GM19193 (cell line): ENCODE measurements around the gene SLC2A10.

Experiments
- POLR2A ChIP-seq: IDR thresholded peaks from 4 replicates; pipeline ENCODE4 v1.6.1; 2011; ENCODE audit not compliant: insufficient read depth, insufficient read length; ENCODE audit errors: extremely low read depth

SLC2A10 gene

DNA sequence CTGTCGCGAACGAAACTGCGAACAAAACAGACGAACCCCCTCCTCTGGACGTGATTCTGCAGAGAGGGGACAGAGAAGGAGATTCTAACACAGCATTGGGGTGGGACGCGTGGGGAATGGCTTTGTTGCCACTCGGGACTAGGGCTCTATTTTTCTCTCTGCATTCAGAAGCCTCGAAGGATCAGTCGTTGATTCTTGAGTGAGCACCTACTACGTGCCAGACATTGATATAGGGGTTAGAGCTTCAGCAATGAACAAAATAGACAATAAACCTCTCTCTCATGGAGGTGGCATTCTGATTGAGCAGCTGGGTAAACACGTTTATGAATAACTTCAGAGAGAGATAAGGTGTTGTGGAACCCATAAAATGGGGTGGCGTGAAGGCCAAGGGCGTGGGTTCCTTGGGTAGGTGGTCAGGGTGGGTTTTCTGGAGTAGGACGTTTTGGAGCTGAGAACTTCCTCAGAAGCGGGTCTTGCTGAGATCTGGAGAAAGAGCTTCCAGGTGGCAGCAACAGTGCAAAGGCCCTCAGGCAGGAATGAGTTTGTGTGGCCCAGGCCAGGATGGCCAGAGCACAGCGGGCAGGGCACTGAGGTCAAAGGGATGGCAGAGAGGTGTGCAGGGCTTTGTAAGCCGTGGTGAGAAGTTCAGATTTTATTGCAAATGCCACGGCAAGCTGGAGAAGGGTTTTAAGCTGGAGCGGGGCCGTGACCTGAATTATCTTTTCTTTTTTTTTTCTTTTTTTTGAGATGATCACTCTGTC, 884 bp downstream of the SLC2A10 start:
- TF ChIP-seq POLR2A: no peak

DNA sequence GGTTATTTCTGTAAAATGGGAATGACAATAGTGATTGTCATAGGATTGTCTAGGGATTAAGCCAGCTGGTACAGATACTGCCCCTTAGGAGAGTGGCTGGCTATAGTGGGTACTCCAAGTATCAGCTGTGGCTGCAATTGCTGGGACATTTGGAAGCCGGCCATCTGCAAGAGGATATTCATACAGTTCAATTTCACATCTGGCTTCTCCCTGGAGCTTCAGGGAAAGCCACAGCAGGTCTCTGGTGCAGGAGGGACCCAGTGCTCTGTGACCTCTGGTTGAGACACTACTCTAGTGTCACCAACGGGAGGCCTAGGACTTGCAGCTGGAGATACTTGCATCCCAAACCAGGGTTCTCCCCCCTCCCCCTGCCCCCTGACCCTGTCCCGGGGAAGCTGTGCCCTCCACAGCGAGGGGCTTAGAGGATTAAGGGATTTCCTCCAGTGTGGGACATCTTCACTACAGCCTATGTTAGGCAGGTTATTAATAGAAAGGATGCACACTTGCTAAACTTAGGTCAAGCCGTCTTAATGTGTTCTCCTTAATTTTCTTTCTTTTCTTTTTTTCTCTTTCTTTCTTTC, 2.7 kb downstream of the SLC2A10 start:
- no peak for TF ChIP-seq POLR2A

DNA sequence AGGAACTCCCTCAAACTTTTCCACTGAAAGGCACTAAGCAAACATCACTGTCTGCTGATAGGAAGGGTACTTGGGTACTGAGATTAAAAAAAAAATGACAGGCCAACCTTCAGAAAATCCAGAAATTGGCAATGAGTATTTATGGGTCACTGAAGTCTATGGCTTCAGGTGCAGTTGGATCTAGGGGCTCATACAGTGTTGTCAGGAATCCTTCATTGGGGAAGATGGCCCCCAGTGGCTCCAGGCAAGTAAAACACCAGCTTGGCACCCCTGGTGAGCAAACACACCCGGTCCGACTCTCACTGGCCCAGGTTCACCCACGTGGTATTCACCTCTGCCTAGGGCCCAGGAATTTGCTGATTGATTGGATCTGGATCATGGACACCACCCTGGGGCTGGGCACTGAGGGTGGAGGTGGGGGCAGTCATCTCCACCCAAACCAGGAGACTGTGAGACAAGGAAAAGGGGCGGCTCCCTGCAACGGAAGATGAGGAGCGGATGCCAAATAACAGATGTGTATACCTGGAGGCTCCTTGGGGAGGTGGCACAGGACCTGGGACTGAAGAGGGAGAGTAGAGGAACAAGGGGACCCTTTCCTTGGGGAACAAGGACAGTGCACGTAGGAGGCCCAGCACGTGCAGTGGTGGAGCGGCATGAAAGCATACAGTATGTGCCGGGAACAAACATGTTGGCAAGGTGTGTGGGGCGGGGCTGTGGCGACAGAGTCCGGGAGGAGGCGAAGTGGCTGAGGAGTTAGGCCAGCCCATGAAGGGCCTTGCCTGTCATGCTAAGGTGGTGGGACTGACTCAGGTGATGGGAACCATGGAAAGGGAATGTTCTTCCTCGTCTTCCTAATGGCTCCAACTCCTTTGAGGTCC, 4.7 kb downstream of the SLC2A10 start:
- no peak for TF ChIP-seq POLR2A

DNA sequence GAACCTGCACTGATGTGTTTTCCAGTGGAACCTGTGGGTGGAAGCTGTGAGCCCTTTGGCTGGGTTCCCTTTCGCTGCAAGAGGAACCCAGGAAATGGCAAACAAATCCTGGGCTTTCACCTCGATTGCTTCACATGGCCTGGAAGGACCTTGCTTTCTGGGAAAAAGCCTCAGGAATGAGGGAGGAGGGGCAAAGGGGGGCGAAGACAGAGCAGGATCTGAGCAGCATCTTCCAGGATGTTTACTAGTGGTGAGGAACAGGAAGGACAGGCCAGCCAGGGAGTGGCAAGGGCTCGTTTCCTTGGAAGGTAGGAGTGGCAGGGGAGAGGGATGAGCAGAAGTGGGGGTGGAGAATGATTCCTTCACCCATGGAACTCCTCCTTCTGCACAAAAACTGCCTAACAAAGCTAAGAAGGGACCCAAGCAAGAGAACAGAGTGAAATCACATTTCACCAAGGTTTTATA, 5.9 kb downstream of the SLC2A10 start:
- TF ChIP-seq POLR2A: no peak

DNA sequence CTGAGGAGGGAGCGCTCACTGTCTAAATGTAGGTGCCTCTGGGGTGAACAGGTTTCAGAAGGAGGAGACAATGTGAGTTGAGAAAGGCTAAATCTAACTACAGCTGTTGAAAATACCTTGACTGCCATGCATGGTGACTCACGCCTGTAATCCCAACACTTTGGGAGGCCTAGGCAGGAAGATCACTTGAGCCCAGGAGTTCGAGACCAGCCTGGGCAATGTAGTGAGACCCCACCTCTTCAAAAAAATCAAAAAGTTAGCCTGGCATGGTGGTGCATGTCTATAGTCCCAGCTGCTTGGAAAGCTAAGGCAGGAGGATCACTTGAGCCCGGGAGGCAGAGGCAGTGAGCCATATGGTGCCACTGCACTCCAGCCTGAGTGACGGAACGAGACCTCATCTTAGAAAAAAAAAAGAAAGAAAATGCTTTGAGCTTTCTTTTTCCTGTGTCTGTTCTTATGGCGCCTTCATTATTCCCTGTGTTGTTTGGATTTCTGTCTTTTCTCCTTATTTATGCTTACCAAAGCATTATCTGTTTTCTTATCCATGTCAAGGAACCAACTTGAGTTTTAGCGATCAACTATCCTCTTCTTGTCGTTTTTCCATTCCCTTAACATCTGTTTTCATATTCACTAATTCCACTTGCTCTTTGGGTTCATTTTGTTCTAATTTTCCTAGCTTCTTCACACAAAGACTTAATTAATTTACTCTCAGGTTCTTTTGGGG, 8.5 kb downstream of the SLC2A10 start:
- no peak for TF ChIP-seq POLR2A

DNA sequence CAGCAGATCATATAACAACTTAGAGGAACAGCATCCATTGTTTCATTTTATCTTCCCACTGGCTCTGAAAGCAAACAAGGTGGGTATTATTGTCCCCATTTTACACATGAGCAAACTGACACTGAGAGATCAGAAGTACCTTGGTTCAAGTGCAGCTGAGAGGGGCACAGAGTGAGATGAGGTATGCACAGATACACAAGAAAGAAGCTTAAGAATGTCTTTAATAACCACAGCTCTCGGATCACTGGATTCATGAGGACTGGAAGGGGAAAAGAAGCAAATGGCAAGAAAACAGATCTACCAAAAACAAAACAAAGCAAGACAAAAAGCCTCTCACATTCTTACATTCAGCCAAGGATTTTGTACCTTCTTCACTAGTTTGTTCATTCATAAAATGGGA, 10.6 kb downstream of the SLC2A10 start:
- TF ChIP-seq POLR2A: no peak

DNA sequence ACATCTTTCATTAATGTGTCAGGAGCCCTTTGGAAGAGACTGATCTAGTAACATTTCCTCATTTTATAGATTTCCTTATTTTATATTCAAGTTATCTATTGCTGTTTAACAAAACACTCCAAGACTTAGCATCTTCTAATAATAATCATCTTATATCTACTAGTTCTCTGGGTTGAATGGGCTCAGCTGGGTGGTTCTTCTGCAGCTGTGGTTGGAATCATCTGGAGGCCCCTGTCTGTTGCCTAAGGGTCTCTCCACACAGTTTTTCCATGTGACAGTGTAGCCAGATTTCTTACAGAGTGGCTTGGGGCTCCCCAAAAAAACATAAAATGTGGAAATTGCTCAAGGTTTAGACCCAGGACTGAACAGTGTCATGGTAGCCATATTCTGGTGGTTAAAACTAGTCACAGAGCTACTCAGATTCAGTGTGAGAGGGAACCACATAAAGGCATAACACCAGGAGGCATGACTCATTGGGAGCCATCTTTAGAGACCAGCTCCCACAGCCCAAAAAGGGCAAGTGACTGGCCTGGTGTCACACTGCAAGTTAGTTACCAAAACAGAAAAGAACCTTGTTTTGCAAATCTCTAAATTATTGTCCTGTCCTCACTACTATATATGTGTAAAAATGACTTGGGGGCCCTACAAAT, 11.5 kb downstream of the SLC2A10 start:
- TF ChIP-seq POLR2A: no peak

DNA sequence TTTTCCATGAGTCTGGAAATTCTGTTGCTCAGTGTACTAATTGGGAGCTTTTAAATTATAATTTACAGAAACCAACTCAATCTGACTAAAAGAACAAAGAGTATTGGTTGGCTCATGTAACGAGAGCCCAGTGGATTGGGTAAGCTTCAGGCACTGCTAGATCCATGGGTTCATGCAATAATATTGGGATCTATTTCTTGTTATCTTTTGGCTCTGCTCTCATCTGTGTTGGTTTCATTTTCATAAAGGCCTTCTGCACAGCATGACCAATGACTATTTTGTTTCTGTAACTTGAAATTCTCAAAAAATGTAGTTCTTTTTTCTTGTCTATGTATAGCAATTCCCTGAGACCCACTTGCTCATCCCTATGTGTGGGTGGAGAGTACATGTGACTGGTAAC, 12.0 kb downstream of the SLC2A10 start:
- no peak for TF ChIP-seq POLR2A

DNA sequence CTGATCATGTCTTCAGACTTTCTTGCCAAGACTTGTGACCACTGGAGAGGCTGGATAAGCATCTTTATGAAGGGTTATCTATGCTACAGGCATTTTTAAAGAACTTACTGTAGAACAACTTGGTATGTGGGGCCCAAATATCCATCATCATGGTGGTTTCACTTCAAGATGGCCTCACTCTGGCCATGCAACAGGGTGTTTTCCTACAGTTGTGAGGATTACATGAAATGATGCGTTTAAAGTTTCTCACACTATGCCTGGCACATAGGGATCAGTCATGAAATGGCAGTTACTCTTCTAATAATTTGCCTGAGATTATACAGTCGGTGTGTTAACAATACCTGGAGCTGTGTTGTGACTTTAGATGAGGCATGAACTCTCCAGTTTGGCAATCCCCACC, 13.0 kb downstream of the SLC2A10 start:
- no peak for TF ChIP-seq POLR2A

DNA sequence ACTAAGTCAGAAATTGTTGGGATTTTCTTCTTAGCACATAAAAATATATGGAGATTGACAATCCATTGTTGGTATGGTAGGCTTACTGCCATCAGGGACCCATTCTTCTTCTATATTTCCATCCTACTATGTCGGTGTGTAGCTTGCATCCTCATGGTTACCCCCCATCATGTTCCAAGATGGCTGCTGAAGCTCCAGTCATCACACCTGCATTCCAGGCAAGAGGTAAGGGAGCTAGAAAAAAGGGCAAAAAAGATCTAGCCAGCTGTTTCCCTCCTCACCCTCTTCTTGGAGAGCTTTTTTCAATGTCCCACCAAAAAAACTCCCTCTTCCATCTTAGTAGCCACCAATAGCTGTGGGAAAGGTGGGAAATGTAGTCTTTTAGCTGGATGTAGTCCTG, 13.6 kb downstream of the SLC2A10 start:
- no peak for TF ChIP-seq POLR2A

DNA sequence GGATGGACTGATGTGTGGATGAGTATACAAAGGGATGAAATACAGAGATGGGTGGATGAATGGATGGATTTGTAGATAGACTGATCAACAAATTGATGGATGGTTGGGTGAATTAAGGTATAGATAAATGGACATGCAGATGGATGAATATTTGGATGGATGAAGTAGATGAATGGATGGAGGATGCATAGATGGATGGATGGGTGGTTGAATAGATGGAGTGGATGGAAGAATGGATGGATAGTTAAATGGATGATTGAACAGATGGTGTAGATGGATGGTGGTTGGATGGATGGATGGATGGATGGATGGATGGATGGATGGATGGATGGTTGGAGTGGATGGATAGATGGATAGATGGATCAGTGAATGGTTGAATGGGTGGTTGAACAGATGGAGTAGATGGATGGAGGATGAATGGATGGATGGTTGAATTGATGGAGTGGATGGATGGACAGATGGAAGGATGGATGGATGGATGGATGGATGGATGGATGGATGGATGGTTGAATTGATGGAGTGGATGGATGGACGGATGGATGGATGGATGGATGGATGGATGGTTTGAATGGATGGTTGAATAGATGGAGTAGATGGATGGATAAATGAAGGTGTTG, 15.0 kb downstream of the SLC2A10 start:
- TF ChIP-seq POLR2A: no peak

DNA sequence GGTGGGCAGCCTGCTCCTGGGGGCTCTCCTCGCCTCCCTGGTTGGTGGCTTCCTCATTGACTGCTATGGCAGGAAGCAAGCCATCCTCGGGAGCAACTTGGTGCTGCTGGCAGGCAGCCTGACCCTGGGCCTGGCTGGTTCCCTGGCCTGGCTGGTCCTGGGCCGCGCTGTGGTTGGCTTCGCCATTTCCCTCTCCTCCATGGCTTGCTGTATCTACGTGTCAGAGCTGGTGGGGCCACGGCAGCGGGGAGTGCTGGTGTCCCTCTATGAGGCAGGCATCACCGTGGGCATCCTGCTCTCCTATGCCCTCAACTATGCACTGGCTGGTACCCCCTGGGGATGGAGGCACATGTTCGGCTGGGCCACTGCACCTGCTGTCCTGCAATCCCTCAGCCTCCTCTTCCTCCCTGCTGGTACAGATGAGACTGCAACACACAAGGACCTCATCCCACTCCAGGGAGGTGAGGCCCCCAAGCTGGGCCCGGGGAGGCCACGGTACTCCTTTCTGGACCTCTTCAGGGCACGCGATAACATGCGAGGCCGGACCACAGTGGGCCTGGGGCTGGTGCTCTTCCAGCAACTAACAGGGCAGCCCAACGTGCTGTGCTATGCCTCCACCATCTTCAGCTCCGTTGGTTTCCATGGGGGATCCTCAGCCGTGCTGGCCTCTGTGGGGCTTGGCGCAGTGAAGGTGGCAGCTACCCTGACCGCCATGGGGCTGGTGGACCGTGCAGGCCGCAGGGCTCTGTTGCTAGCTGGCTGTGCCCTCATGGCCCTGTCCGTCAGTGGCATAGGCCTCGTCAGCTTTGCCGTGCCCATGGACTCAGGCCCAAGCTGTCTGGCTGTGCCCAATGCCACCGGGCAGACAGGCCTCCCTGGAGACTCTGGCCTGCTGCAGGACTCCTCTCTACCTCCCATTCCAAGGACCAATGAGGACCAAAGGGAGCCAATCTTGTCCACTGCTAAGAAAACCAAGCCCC, 16.0 kb downstream of the SLC2A10 start:
- no peak for TF ChIP-seq POLR2A

DNA sequence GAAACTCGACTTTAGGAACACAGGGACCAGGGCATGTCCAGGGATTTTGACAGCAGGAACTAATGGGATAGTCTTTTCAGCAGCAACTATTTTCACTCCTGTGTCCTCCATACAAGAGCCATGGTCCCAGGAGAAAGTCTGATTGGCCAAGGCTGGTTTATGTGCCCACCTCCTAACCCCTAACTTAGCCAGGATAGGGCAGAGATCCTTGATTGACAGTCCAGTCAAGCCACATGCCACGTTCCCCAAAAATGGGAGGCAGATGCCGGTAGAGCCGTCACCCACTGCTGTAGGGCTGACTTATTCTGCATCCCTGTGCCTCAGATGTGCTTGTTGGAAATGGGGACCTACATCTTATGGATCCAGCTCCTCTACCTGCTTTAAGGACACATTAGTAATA, 22.3 kb downstream of the SLC2A10 start:
- TF ChIP-seq POLR2A: no peak
